AG08395 (cell line): ENCODE results near the gene BRINP2.
A peak's percentile ranks its signal among the peaks of the same experiment; 100 is the strongest.

Experiments
- DNase-seq: peaks from one replicate; pipeline ENCODE4 v3.0.0; 2012; ENCODE audit warnings: mixed read lengths, low spot score

BRINP2 gene

GRCh38 chr1:177170756-177171535, at the start of gene BRINP2:
Gene BRINP2, plus strand, starts transcription at chr1:177170958. Its CDS starts 58,919 bp downstream, at chr1:177229877.
- DNase-seq: peak; percentile 56

DNA sequence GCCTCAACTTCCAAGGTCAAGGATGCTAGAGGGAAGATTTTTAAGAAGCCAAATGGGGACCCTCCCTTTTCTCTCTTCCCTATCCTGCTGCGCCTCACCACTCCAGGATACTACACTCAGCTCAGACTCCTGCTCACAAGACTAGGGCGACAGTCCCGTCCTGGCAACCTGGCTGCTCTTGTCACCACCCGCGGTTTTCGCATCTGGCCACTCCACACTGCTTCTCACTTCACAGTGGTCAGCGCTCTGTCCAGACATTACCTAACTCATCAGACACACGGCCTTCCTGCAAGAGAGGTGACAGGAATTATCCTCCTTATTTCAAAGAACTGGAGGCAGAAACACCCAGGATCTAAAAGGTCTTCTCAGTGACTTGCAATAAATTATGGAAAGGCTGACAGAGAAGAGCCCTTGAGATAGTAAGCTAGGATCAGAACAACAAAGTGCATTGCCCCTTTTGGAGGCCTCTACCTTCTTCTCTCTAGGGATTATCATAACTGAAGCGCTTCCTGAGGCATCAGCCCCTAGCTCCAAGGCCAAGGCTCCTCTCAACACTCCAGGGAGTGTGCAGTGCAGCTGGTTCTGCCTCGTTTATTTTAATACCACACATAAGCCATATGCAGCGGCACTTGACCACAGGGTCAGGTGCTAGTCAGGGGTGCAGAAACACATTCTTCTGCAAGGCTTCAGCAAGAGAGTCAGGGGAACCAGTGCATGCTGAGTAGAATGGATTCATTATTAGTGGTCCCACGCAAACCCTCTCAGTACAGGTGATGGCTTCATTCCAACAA, 48.1 kb upstream of the BRINP2 start:
- DNase-seq: no peak

GRCh38 chr1:177124577-177125278, 46.0 kb upstream of the BRINP2 start:
- no peak for DNase-seq

GRCh38 chr1:177126267-177126666, 44.5 kb upstream of the BRINP2 start:
- no peak for DNase-seq

GRCh38 chr1:177128665-177129281, 42.0 kb upstream of the BRINP2 start:
- no peak for DNase-seq

DNA sequence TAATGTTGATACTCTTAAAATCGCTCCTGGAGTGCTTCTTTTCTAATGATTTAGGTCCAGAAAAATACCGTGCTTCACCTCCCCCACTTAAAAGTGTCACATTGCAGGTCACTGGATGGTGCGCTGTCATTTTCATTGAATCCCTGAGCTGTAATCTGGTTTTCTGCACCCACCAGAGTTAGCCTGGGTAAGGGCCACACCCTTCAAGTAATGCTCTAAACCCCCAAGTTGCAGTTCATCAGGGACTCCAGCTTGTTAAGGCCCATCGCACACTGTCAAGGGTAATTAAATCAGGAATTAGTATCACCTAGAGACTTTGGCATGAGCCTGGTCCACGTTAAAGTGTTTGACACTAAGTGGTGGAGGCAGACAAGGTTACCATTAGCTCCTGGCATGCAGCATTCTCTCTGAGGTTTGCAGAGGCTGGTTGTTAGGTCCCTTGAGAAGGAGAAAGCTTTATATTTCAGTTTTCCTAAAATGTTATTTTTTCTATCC, 40.3 kb upstream of the BRINP2 start:
- no peak for DNase-seq

DNA sequence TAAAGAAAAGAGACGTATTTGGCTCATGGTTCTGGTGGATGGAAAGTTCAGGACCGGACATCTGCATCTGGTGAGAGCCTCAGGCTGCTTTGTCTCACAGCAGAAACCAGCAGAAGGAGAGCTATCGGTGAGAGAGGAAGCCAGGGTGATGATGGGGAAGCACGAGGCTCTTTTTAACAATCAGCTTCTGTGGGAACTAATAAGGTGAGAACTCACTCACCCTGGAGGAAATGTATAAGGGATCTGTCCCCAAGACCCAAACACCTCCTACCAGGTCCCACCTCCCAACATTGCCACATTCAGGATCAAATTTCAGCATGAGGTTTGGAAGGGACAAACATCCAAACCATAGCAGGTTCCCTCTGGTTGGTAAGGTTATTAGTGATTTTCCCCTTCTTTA, 39.0 kb upstream of the BRINP2 start:
- DNase-seq: no peak

GRCh38 chr1:177132141-177132540, 38.6 kb upstream of the BRINP2 start:
- DNase-seq: no peak

DNA sequence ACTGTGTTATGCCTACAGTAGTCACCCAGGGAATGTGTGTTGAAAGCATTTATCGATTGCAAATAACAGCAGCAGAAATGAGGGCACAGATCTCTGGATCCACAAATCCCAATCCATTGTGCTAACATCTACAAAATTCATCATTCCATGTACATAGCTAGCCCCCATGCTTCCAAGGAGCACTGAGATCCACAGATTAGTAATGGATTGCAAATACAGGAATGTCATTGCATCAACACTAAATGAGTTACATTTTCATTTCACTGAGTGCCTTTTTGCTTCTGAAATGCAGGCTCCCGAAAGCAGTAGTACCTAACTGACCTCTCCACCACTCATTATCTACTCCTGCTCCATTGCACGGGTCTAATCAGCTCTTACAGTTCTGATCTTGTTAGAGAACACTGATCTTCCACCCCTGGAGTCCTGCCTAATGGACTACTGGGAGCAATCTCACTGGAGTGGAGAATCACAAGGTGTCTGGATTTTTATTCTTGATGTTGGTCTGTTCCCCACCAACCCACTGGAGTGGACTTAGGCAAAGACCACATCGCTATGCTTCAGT, 36.7 kb upstream of the BRINP2 start:
- no peak for DNase-seq

DNA sequence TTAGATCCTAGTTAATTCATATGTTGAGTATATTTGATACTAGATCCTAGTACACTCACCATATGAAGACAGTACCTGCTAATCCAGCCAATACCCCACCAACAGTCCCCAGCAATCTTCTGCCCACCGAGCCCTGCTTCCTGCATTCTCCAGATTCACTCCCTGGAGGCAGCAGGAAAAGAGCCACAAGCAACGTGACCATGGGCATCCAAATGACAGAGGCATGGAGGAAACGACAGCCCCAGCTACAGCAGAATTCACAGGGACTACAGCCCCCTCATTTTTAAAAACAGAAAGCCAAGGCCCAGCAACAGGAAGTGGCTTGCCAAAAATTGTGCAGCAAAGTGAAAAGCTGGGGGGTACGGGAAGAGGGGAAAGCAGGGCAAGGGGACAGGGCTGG, 35.5 kb upstream of the BRINP2 start:
- DNase-seq: no peak

GRCh38 chr1:177137814-177138213, 32.9 kb upstream of the BRINP2 start:
- DNase-seq: no peak

DNA sequence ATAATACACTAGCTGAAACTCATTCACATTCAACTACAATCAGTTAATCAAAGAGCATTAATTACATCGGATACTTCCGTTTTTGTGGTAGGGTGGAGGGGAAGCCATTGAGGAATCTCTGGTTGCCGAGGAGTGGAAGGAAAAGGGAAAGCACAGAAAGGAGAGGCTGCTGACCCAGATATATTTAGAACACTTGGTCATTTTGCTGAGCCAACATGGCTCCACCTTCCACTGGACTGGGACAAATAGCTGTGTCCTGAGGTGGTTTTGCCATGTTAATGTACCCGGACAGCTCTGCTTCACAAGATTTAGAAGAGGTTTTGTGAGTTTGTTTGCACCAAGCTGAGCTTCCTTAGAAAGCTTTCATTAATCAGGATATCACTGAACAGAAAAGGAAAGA, 32.4 kb upstream of the BRINP2 start:
- DNase-seq: no peak

DNA sequence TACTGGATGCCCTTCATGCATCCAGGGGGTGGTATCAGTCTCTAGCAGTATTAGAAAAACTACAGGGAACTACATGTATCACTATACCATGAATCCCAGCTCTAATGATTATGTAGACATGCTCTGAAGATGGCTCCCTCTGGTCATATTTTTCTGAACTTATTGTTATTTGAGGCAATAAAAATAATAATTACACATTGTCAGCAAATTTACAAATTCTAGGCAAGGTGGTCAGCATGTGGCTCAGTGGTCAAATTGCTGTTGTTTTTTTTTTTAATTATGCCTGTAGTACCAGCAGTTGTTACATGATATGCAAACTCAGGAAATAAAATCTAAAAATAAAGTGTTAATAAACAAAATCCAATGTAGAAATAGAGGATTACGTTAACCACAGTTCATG, 28.7 kb upstream of the BRINP2 start:
- DNase-seq: no peak

DNA sequence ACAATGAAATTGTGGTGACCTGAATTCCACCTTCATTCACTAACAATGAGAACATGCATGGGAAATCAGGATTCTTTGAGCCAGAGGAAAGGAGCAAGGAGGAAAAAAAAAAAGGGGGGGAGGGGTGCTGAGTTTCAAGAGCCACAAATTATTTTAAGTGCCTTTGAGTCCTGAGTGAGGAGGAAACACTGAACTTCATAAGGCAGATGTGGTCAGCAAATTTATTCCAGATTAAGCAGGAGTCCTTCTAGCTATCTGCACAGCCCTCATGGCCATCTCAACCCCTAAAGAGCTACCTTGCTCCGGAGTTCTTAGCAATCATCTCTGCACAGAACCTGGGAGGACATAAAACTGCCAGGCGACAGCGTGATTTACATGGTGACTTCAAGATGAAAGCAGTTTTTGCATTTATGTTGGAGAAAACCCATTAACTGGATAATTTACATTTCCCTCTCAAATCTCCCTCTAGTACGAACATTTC, 27.9 kb upstream of the BRINP2 start:
- DNase-seq: no peak

DNA sequence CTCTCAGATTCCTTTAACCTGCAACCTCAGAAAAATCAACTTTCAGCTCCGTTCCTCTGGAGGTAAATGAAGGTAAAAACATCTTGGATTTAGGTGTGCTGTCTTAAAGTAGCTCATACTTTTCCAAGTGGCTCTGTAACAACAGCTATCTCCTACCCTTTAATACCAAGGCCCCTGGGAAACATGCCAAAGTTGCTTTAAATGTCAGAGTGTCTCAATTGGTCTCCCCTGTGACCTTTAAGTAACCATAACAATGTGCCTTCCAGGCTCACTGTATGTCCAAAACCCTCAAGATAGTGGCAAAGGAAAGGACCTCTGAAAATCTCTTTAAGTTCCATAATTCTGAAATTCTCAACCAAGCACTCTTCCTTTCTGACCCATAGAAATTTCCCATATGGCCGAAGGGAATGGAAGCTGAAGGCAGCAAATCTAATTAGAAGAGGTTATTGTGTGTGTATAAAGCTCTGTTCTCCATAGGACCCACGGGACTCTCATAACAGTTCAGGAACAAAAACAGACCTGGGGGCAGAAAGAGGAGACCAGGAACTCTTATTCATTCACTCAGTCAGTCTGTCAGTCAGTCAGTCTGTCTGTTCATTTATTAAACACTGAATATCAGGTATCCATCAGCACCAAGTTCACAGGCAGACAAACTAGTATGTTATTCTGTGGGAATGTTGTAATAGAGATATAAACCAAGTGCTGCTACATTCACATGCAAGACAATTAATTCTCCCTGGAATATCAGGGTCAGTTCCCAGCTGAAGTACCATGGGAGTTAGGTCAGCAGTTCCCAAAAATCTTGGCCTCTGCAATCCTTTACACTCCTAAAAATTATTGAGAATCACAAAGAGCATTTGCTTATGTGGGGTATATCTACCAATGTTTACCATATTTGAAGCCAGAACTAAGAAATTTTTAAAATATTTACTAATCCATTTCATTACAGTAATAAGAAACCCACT, 25.4 kb upstream of the BRINP2 start:
- no peak for DNase-seq

- DNase-seq: no peak
These were observed 24.3 kb upstream of the BRINP2 start for GRCh38 chr1:177146499-177146898.

DNA sequence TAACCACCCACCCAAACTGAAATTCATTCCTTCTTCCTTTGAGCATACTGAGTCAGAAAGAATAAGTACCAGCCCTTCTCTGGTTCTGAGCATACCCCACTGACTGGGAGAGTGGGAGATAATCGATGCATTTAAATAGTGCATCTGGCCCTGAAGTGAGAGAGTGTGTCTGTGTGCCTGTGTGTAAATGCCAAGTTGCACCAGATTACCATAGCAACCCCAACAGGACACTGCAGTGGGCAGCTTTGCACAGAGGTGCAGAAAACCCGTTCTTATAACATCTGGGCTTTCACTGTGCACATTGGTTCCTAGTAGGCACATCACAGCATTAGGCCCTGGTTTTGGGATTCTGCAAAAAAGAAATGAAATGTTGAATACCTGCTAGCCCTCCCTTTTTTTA, 8.5 kb upstream of the BRINP2 start:
- DNase-seq: no peak

DNA sequence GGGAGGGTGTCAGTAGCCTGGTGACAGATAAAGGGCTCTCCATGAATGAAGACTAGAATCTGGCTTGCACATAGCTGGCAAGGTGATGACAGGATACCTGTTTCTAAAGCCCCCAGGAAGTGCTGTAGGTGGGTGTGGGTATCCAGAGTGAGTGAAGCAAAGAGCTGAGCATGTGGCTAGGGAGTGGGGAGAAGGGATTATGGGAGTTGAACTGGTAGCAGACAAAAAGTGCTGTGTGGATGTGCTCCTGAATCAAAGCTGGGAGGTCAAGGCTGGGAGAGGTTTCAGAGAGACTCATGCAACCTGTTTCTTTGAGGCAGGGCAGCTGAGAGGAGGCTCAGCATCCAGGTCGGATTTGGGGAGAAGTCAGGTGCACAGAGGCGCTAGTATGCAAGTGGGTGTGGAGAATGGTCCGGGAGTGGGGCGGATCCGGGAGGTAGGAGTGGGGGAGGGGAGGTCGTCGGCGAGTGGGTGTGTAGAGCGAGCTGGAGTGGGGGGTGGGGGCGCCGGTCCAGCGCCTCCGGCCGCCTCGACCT, 6.8 kb upstream of the BRINP2 start:
- no peak for DNase-seq

- peak; percentile 7 for DNase-seq
These were observed 6.2 kb upstream of the BRINP2 start, which contains the start of gene ASTN1 for GRCh38 chr1:177164380-177165068. Gene ASTN1, minus strand, starts transcription at chr1:177164712. Its CDS starts 36 bp downstream, at chr1:177164676.

DNA sequence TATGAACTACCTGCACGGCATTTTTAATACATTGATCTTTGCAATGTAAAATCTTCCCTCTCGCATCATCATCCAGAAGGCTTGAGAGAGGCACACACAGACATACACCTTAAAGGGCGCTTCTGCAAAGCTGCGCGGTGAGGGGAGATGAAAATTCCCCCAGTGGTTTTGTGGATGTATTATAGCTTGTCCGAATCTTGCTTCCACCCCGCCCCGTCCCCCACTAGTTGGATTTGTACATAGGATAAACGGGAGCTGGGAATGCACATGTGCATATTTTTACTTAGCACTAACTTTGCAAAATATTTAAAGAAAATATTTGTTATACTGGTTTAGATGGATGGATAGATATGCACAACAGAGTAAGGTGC, 5.7 kb upstream of the BRINP2 start:
- DNase-seq: no peak
